IMR-90 (cell line): ENCODE results near the gene INKA1. TPM values are rescaled to one million over a fixed set of nuclear protein-coding genes. Genes with fewer than 3 reads are reported as not detected.

Experiments
- ATAC-seq: fragments of 200-7000 bp; cut with Tn5 transposase; 2 replicates; pipeline ENCODE4 v1.9.1; 2020; ENCODE audit warnings: low read depth, mild to moderate bottlenecking, moderate library complexity
- BruUV-seq: library from RNA; stranded (reverse); fragments of 400-500 nt; replicated peaks from 2 replicates; lab custom pipeline; 2021; lab: Mats Ljungman, UMichigan
- CTCF ChIA-PET: fragments of 300-600 bp; formaldehyde crosslinking; extraction: SDS; loops from one replicate; lab custom pipeline; 2021; ENCODE audit warnings: antibody characterized with exemption; lab: Yijun Ruan, JAX
- POLR2A ChIA-PET: fragments of 300-600 bp; sonication (Branson Sonifier 250); formaldehyde crosslinking; loops from one replicate; lab custom pipeline; 2022; ENCODE audit warnings: antibody characterized with exemption; ENCODE audit not compliant: unreplicated experiment; lab: Charles Lee
- DNase-seq: peaks from one replicate; pipeline ENCODE4 v3.0.0; 2013
- H2AFZ ChIP-seq: replicated peaks from 2 replicates; pipeline ENCODE3; 2013; ENCODE audit warnings: low read length, mild to moderate bottlenecking; ENCODE audit not compliant: poor library complexity
- H2AK5ac ChIP-seq: 2 replicates; pipeline ENCODE4 v1.6.1; 2013; ENCODE audit warnings: low read depth, low read length, inconsistent platforms
- H2AK9ac ChIP-seq: replicated peaks from 2 replicates; pipeline ENCODE3; 2013; ENCODE audit warnings: mild to moderate bottlenecking, low read depth, low read length, moderate library complexity; ENCODE audit not compliant: poor library complexity
- H2BK120ac ChIP-seq: 2 replicates; pipeline ENCODE4 v1.6.1; 2013; ENCODE audit warnings: low read depth, low read length, inconsistent platforms
- H2BK15ac ChIP-seq: 3 replicates; pipeline ENCODE4 v1.6.1; 2013; ENCODE audit warnings: low read depth, low read length, inconsistent platforms
- H2BK20ac ChIP-seq: 2 replicates; pipeline ENCODE4 v1.6.1; 2013; ENCODE audit warnings: low read depth, mild to moderate bottlenecking, inconsistent platforms, low read length, moderate library complexity
- H2BK5ac ChIP-seq: 2 replicates; pipeline ENCODE4 v1.6.1; 2013; ENCODE audit warnings: mild to moderate bottlenecking, low read depth, low read length, inconsistent platforms; ENCODE audit not compliant: poor library complexity, severe bottlenecking
- H3K14ac ChIP-seq: replicated peaks from 2 replicates; pipeline ENCODE4 v1.6.1; 2013; ENCODE audit warnings: low read depth, low read length, inconsistent platforms
- H3K18ac ChIP-seq: 2 replicates; pipeline ENCODE4 v1.6.1; 2013; ENCODE audit warnings: low read depth, low read length, control low read depth
- H3K23ac ChIP-seq: 2 replicates; pipeline ENCODE4 v1.6.1; 2013; ENCODE audit warnings: low read depth, low read length, inconsistent platforms
- H3K27ac ChIP-seq: 2 replicates; pipeline ENCODE4 v1.5.1; 2013; ENCODE audit warnings: mild to moderate bottlenecking, control low read depth, low read length; ENCODE audit not compliant: insufficient read depth
- H3K27me3 ChIP-seq: 2 replicates; pipeline ENCODE4 v1.6.1; 2013; ENCODE audit warnings: low read length; ENCODE audit not compliant: control insufficient read depth, insufficient read depth
- H3K36me3 ChIP-seq: 2 replicates; pipeline ENCODE4 v1.6.1; 2013; ENCODE audit warnings: low read length, mixed read lengths; ENCODE audit not compliant: control insufficient read depth, insufficient read depth
- H3K4ac ChIP-seq: 2 replicates; pipeline ENCODE4 v1.6.1; 2013; ENCODE audit warnings: low read depth, low read length, inconsistent platforms
- H3K4me1 ChIP-seq: 2 replicates; pipeline ENCODE4 v1.6.1; 2013; ENCODE audit warnings: low read length, mixed read lengths; ENCODE audit not compliant: control insufficient read depth, insufficient read depth
- H3K4me2 ChIP-seq: 2 replicates; pipeline ENCODE4 v1.6.1; 2013; ENCODE audit warnings: low read depth, mild to moderate bottlenecking, control low read depth, low read length, moderate library complexity
- H3K4me3 ChIP-seq: 2 replicates; pipeline ENCODE4 v1.5.1; 2013; ENCODE audit warnings: low read depth, mild to moderate bottlenecking, control low read depth, low read length, moderate library complexity; ENCODE audit not compliant: insufficient read depth
- H3K56ac ChIP-seq: 2 replicates; pipeline ENCODE4 v1.6.1; 2013; ENCODE audit warnings: low read length, inconsistent platforms; ENCODE audit not compliant: insufficient read depth; ENCODE audit errors: extremely low read depth
- H3K79me1 ChIP-seq, 2 experiments: 2 replicates each; pipeline ENCODE4 v1.6.1; 2013; ENCODE audit warnings: low read length in 2 of 2, inconsistent platforms in 1 of 2, low read depth in 1 of 2
- H3K9ac ChIP-seq: 2 replicates; pipeline ENCODE4 v1.6.1; 2013; ENCODE audit warnings: low read depth, low read length, control low read depth
- H3K9me1 ChIP-seq: 2 replicates; pipeline ENCODE4 v1.6.1; 2013; ENCODE audit warnings: low read length, inconsistent platforms; ENCODE audit not compliant: insufficient read depth
- H3K9me3 ChIP-seq: 2 replicates; pipeline ENCODE4 v1.6.1; 2013; ENCODE audit warnings: low read length; ENCODE audit not compliant: control insufficient read depth, insufficient read depth
- H4K20me1 ChIP-seq: 2 replicates; pipeline ENCODE4 v1.6.1; 2013; ENCODE audit warnings: low read length, inconsistent platforms; ENCODE audit not compliant: insufficient read depth
- H4K5ac ChIP-seq: 2 replicates; pipeline ENCODE4 v1.6.1; 2013; ENCODE audit warnings: mild to moderate bottlenecking, low read depth, low read length, control low read depth
- H4K8ac ChIP-seq, 2 experiments: 2 replicates each; pipeline ENCODE4 v1.6.1; 2013; ENCODE audit warnings: low read depth in 2 of 2, low read length in 2 of 2, control low read depth in 1 of 2, inconsistent platforms in 1 of 2
- H4K91ac ChIP-seq: 2 replicates; pipeline ENCODE4 v1.6.1; 2013; ENCODE audit warnings: low read depth, low read length, inconsistent platforms; ENCODE audit not compliant: insufficient read depth
- BHLHE40 ChIP-seq: fragments of 150-350 bp; IDR thresholded peaks from 2 replicates; pipeline ENCODE4 v1.6.1; 2016; ENCODE audit warnings: mild to moderate bottlenecking, low read depth, low read length
- CEBPB ChIP-seq: IDR thresholded peaks from 2 replicates; pipeline ENCODE4 v1.6.1; 2012; ENCODE audit warnings: low read depth, low read length, improper control_type of control experiment
- CHD1 ChIP-seq: IDR thresholded peaks from 2 replicates; pipeline ENCODE4 v1.6.1; 2012; ENCODE audit warnings: low read depth, low read length, improper control_type of control experiment
- FOS ChIP-seq: fragments of 150-350 bp; IDR thresholded peaks from 2 replicates; pipeline ENCODE4 v1.6.1; 2016; ENCODE audit warnings: low read depth, low read length
- MAFK ChIP-seq: IDR thresholded peaks from 2 replicates; pipeline ENCODE4 v1.6.1; 2012; ENCODE audit warnings: low read depth, low read length, improper control_type of control experiment
- MAZ ChIP-seq: IDR thresholded peaks from 2 replicates; pipeline ENCODE4 v1.6.1; 2012; ENCODE audit warnings: low read depth, mild to moderate bottlenecking, low read length, improper control_type of control experiment, moderate library complexity, borderline replicate concordance
- MXI1 ChIP-seq: IDR thresholded peaks from 2 replicates; pipeline ENCODE4 v1.6.1; 2012; ENCODE audit warnings: low read depth, mild to moderate bottlenecking, low read length, moderate library complexity, borderline replicate concordance
- NFE2L2 ChIP-seq: fragments of 150-350 bp; IDR thresholded peaks from 2 replicates; pipeline ENCODE4 v1.6.1; 2016; ENCODE audit warnings: low read depth, mild to moderate bottlenecking, low read length
- POLR2A ChIP-seq: IDR thresholded peaks from 2 replicates; pipeline ENCODE4 v1.6.1; 2012; ENCODE audit warnings: mild to moderate bottlenecking, low read depth, low read length
- RAD21 ChIP-seq: IDR thresholded peaks from 2 replicates; pipeline ENCODE4 v1.6.1; 2012; ENCODE audit warnings: low read length, improper control_type of control experiment
- RCOR1 ChIP-seq: IDR thresholded peaks from 2 replicates; pipeline ENCODE4 v1.6.1; 2012; ENCODE audit warnings: mild to moderate bottlenecking, low read length, improper control_type of control experiment; ENCODE audit not compliant: insufficient replicate concordance
- RFX5 ChIP-seq: IDR thresholded peaks from 2 replicates; pipeline ENCODE4 v1.8.0; 2012; ENCODE audit warnings: low read depth, mild to moderate bottlenecking, low read length, moderate library complexity
- SMC3 ChIP-seq: fragments of 150-350 bp; IDR thresholded peaks from 2 replicates; pipeline ENCODE4 v1.6.1; 2016; ENCODE audit warnings: low read depth, mild to moderate bottlenecking, antibody characterized with exemption, low read length, moderate library complexity
- WGBS, 2 experiments: methylation state at CpG; one replicate each; pipeline versions ENCODE4 v1.1.5 to v1.1.7; 2013; ENCODE audit warnings: missing lambda C conversion rate in 2 of 2; ENCODE audit not compliant: insufficient read length in 1 of 2; ENCODE audit errors: extremely low coverage in 2 of 2; 5-methylcytosine and 5-hydroxymethylcytosine counted together
- dilution Hi-C: fragments of 300-500 bp; cut with HindIII; formaldehyde crosslinking; loops from one replicate; pipeline ENCODE4 v1.14.3; 2018; ENCODE audit warnings: low sequenced_read_pairs; ENCODE audit not compliant: unreplicated experiment
- in situ Hi-C: fragments of 300-500 bp; cut with MboI; formaldehyde crosslinking; loops from 3 replicates; pipeline ENCODE4 v1.14.3; 2019; ENCODE audit warnings: low sequenced_read_pairs, inconsistent platforms, mixed read lengths
- intact Hi-C: fragments of 100-400 bp; cut with micrococcal nuclease; formaldehyde crosslinking; loops from 2 replicates; pipeline ENCODE4 v1.10.0; 2022
- polyA plus RNA-seq, 3 experiments: library from polyadenylated mRNA; depleted of rRNA; stranded (reverse); fragments of >200 nt; gene quantifications; 2 replicates each; pipeline ENCODE4 v1.2.3, GENCODE V29; 2012; ENCODE audit warnings: low replicate concordance in 1 of 3
- total RNA-seq: library from RNA; depleted of rRNA; stranded (reverse); fragments of >200 nt; gene quantifications from 2 replicates; pipeline ENCODE4 v1.2.3, GENCODE V29; 2012
- TF ChIP-seq, protein P1 (sequence below): fragments of 150-350 bp; IDR thresholded peaks from 2 replicates; pipeline ENCODE4 v1.6.1; 2017; ENCODE audit warnings: mild to moderate bottlenecking, antibody characterized with exemption, low read length, low read depth
- TF ChIP-seq, protein P2 (sequence below): conservative IDR thresholded peaks from 2 replicates; pipeline ENCODE4 v1.5.1; 2012; ENCODE audit warnings: mild to moderate bottlenecking, low read depth, low read length, improper control_type of control experiment
- TF ChIP-seq, protein P3 (sequence below): fragments of 150-350 bp; IDR thresholded peaks from 2 replicates; pipeline ENCODE4 v1.6.1; 2016; ENCODE audit warnings: low read depth, mild to moderate bottlenecking, low read length, moderate library complexity, borderline replicate concordance

Gene INKA1
- total and polyA plus RNA-seq, 2 of the 4 experiments (the other 2 are of a cell fraction): 2.3 to 4.5 TPM

DNA sequence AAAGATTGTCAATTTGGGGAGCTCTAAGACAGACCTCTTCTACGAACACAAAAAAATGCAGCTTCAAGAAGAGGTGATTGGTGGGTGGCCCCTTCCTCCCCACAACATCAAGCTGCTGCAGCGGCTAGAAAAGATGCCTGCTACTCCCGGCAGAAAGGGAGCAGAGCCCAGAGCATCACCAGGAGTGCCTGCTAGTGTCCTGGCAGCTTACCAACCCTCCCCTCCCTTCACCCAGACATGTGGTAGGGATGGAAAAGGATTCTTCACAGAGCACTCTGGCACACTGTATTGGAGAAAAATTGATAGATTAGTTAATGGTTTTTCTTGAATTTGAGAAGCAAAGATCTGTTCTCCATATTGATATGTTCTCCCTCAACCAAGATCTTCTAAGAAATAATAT lies 27.5 kb upstream of the INKA1 start:
- H4K5ac ChIP-seq: no peak overlapping the region
- H2AK9ac ChIP-seq: no peak overlapping the region
- H3K4me1 ChIP-seq: peaks cover 10% of the 10 kb centered on the region
- H3K56ac ChIP-seq: no peak overlapping the region
- BruUV-seq: no TSS peak
- H3K4me3 ChIP-seq: no peak overlapping the region
- POLR2A ChIA-PET: no interaction called here
- H3K18ac ChIP-seq: no peak overlapping the region
- ATAC-seq (no peak), DNase-seq (no peak)
- H3K36me3 ChIP-seq: no peaks in the 10 kb centered on the region; the same call in 1 of the 2 replicates
- no peak overlapping the region for H2BK5ac ChIP-seq
- H2BK15ac ChIP-seq: no peak overlapping the region
- TF ChIP-seq SMC3 (no peak), MXI1 (no peak), RCOR1 (no peak), MAFK (no peak), CEBPB (no peak), RFX5 (no peak), MAZ (no peak), NFE2L2 (no peak), RAD21 (no peak), FOS (no peak), CHD1 (no peak), BHLHE40 (no peak), POLR2A (no peak)
- TF ChIP-seq, protein P1, sequence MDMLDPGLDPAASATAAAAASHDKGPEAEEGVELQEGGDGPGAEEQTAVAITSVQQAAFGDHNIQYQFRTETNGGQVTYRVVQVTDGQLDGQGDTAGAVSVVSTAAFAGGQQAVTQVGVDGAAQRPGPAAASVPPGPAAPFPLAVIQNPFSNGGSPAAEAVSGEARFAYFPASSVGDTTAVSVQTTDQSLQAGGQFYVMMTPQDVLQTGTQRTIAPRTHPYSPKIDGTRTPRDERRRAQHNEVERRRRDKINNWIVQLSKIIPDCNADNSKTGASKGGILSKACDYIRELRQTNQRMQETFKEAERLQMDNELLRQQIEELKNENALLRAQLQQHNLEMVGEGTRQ: no peak
- TF ChIP-seq, protein P2, sequence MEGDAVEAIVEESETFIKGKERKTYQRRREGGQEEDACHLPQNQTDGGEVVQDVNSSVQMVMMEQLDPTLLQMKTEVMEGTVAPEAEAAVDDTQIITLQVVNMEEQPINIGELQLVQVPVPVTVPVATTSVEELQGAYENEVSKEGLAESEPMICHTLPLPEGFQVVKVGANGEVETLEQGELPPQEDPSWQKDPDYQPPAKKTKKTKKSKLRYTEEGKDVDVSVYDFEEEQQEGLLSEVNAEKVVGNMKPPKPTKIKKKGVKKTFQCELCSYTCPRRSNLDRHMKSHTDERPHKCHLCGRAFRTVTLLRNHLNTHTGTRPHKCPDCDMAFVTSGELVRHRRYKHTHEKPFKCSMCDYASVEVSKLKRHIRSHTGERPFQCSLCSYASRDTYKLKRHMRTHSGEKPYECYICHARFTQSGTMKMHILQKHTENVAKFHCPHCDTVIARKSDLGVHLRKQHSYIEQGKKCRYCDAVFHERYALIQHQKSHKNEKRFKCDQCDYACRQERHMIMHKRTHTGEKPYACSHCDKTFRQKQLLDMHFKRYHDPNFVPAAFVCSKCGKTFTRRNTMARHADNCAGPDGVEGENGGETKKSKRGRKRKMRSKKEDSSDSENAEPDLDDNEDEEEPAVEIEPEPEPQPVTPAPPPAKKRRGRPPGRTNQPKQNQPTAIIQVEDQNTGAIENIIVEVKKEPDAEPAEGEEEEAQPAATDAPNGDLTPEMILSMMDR: no peak
- TF ChIP-seq, protein P3, sequence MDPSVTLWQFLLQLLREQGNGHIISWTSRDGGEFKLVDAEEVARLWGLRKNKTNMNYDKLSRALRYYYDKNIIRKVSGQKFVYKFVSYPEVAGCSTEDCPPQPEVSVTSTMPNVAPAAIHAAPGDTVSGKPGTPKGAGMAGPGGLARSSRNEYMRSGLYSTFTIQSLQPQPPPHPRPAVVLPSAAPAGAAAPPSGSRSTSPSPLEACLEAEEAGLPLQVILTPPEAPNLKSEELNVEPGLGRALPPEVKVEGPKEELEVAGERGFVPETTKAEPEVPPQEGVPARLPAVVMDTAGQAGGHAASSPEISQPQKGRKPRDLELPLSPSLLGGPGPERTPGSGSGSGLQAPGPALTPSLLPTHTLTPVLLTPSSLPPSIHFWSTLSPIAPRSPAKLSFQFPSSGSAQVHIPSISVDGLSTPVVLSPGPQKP: no peak
- no peak overlapping the region for H4K8ac ChIP-seq
- H2AFZ ChIP-seq: no peak overlapping the region
- no peak overlapping the region for H3K4ac ChIP-seq
- peaks cover 27 to 70% of the 10 kb centered on the region in 2 experiments for H3K79me1 ChIP-seq
- H2AK5ac ChIP-seq: no peak overlapping the region
- no peaks in the 10 kb centered on the region for H3K9me3 ChIP-seq
- H3K9me1 ChIP-seq: peaks cover 11% of the 10 kb centered on the region; the same call in 1 of the 2 replicates
- H3K4me2 ChIP-seq: no peak overlapping the region
- dilution Hi-C loops: no loop called here
- no peak overlapping the region for H3K14ac ChIP-seq
- no peak overlapping the region for H3K27ac ChIP-seq
- no peak overlapping the region for H4K91ac ChIP-seq
- H4K20me1 ChIP-seq: peaks cover 64% of the 10 kb centered on the region
- in situ Hi-C loops: no loop called here
- H2BK120ac ChIP-seq: no peak overlapping the region
- H2BK20ac ChIP-seq: no peak overlapping the region
- WGBS, 2 experiments: no CpG with 5 or more reads among the region's 3 CpGs
- CTCF ChIA-PET: no interaction called here
- H3K9ac ChIP-seq: no peak overlapping the region
- intact Hi-C loops: no loop called here
- no peak overlapping the region for H3K23ac ChIP-seq
- no peaks in the 10 kb centered on the region for H3K27me3 ChIP-seq
